ENCODE results near the gene PMIS2.
A peak's percentile ranks its signal among the peaks of the same experiment; 100 is the strongest.

PMIS2 gene

GRCh38 chr19:35629332-35629633 is 43.3 kb downstream of the PMIS2 start:
- DNase-seq (ENCODE audit: low spot score): peak; percentile 9

GRCh38 chr19:35633727-35634440 is 47.9 kb downstream of the PMIS2 start:
- DNase-seq (ENCODE audit: low spot score): no peak

- no peak for DNase-seq (ENCODE audit: low spot score)
These were observed 50.7 kb downstream of the PMIS2 start for GRCh38 chr19:35636651-35637050.
